HepG2 (cell line): Measurements from ENCODE around the gene ADPGK. TPM values are rescaled to one million over a fixed set of nuclear protein-coding genes. Genes with fewer than 3 reads are reported as not detected.
A peak's percentile ranks its signal among the peaks of the same experiment; 100 is the strongest.

Source experiments
- CEBPB ChIP-seq: IDR thresholded peaks from 2 replicates; pipeline ENCODE4 v1.6.1; 2011; ENCODE audit warnings: low read depth, low read length, improper control_type of control experiment, borderline replicate concordance
- E2F1 ChIP-seq: sonication (generic); formaldehyde crosslinking; IDR thresholded peaks from 2 replicates; pipeline ENCODE4 v1.5.0; 2020; ENCODE audit warnings: missing genetic modification reagents
- FOXP1 ChIP-seq, 2 experiments: fragments of 450-650 bp in 1 of 2; IDR thresholded peaks; 2 replicates each; pipeline ENCODE4 v1.6.1; 2017 to 2018; ENCODE audit warnings: antibody characterized with exemption in 1 of 2
- HNRNPUL1 ChIP-seq: fragments of 200-400 bp; formaldehyde crosslinking; IDR thresholded peaks from 2 replicates; pipeline ENCODE4 v1.6.1; 2017; ENCODE audit warnings: low read depth, mild to moderate bottlenecking, low read length, moderate library complexity
- MED8 ChIP-seq: sonication (generic); formaldehyde crosslinking; IDR thresholded peaks from 2 replicates; pipeline ENCODE4 v1.8.1; 2023; ENCODE audit warnings: mild to moderate bottlenecking, missing genetic modification reagents; ENCODE audit not compliant: insufficient replicate concordance
- NFE2L1 ChIP-seq: sonication (generic); formaldehyde crosslinking; IDR thresholded peaks from 2 replicates; pipeline ENCODE4 v1.4.0; 2020; ENCODE audit warnings: missing genetic modification reagents, mild to moderate bottlenecking, borderline replicate concordance
- NONO ChIP-seq, 2 experiments: fragments of 450-650 bp in 1 of 2; sonication (generic) in 1 of 2; formaldehyde crosslinking in 1 of 2; IDR thresholded peaks in 1 of 2; conservative IDR thresholded peaks in 1 of 2; 2 replicates each; pipeline versions ENCODE4 v1.6.1 to v1.8.0; 2017 to 2022; ENCODE audit warnings: mild to moderate bottlenecking in 1 of 2, missing genetic modification reagents in 1 of 2, moderate library complexity in 1 of 2
- SOX13 ChIP-seq, 3 experiments: fragments of 450-650 bp in 1 of 3; sonication (generic) in 1 of 3; formaldehyde crosslinking in 1 of 3; IDR thresholded peaks in 2 of 3; conservative IDR thresholded peaks in 1 of 3; 2 replicates each; pipeline versions ENCODE4 v1.5.0 to v1.6.1; 2016 to 2020; ENCODE audit warnings: antibody characterized with exemption in 1 of 3, mild to moderate bottlenecking in 1 of 3, missing compliant biosample characterization in 1 of 3, missing genetic modification reagents in 1 of 3, moderate library complexity in 1 of 3
- TBX3 ChIP-seq: fragments of 450-650 bp; IDR thresholded peaks from 2 replicates; pipeline ENCODE4 v1.6.1; 2017; ENCODE audit warnings: antibody characterized with exemption, mild to moderate bottlenecking, inconsistent platforms, borderline replicate concordance
- ZBTB33 ChIP-seq: sonication (generic); formaldehyde crosslinking; IDR thresholded peaks from 2 replicates; pipeline ENCODE4 v1.4.0; 2020; ENCODE audit warnings: missing genetic modification reagents
- ZNF564 ChIP-seq: sonication (generic); formaldehyde crosslinking; IDR thresholded peaks from 2 replicates; pipeline ENCODE4 v1.8.1; 2023; ENCODE audit warnings: mild to moderate bottlenecking, missing genetic modification reagents
- ZNF574 ChIP-seq: sonication (generic); formaldehyde crosslinking; IDR thresholded peaks from 2 replicates; pipeline ENCODE4 v1.4.0; 2020; ENCODE audit warnings: missing genetic modification reagents
- ZSCAN25 ChIP-seq: sonication (generic); formaldehyde crosslinking; IDR thresholded peaks from 2 replicates; pipeline ENCODE4 v1.8.0; 2022; ENCODE audit warnings: mild to moderate bottlenecking, missing genetic modification reagents
- polyA plus RNA-seq, 8 experiments: library from polyadenylated mRNA; depleted of rRNA in 3 of 8; stranded (reverse) in 7 of 8; unstranded in 1 of 8; fragments of >200 nt; fragmentation: Illumina TruSeq in 4 of 8; extraction: Trizol in 4 of 8; gene quantifications; 2 replicates each; pipeline versions ENCODE4 v1.2.1 to v1.2.3, GENCODE V29; 2011 to 2016; ENCODE audit warnings: low read depth in 4 of 8, missing spikeins in 1 of 8, mixed read lengths in 1 of 8; ENCODE audit not compliant: insufficient read depth in 1 of 8
- total RNA-seq, 5 experiments: library from RNA; depleted of rRNA; stranded (reverse); fragments of >200 nt; fragmentation: Illumina TruSeq; extraction: Trizol; gene quantifications; 2 replicates each; pipeline ENCODE4 v1.2.3, GENCODE V29; 2016; ENCODE audit warnings: low read depth in 1 of 5
- TF ChIP-seq, protein P1 (sequence below): IDR thresholded peaks from 2 replicates; pipeline ENCODE4 v1.4.0; 2020; ENCODE audit warnings: mild to moderate bottlenecking, missing genetic modification reagents

ADPGK gene
- total and polyA plus RNA-seq, 2 of the 13 experiments (the other 11 are each of a cell fraction or from before 2014, with no cell fraction given): 61.6 to 67.5 TPM

- no peak for TF ChIP-seq SOX13 (IDR thresholded peaks at IDR 0.05)
- TF ChIP-seq SOX13 (CRISPR knock-in tag; conservative IDR thresholded peaks at IDR 0.05 in 1 of 2, IDR thresholded peaks at IDR 0.05 in 1 of 2): peak in 1 of 2 experiments; percentile 79; a peak in 2 of 4 replicates
- TF ChIP-seq HNRNPUL1: no peak
- no peak for TF ChIP-seq CEBPB
- TF ChIP-seq FOXP1 (IDR thresholded peaks at IDR 0.05): peak; percentile 23; the same call in 1 of the 2 replicates
- peak; percentile 41 for TF ChIP-seq FOXP1 (CRISPR knock-in tag; IDR thresholded peaks at IDR 0.05)
- no peak for TF ChIP-seq NONO (IDR thresholded peaks at IDR 0.05)
- TF ChIP-seq NONO (CRISPR knock-in tag; conservative IDR thresholded peaks at IDR 0.05): no peak
- TF ChIP-seq ZBTB33: no peak
- peak; percentile 25; the same call in 1 of the 2 replicates for TF ChIP-seq TBX3
- no peak for TF ChIP-seq E2F1 (CRISPR knock-in tag)
- TF ChIP-seq ZSCAN25 (CRISPR knock-in tag): no peak
- no peak for TF ChIP-seq MED8 (CRISPR knock-in tag)
- TF ChIP-seq, protein P1, sequence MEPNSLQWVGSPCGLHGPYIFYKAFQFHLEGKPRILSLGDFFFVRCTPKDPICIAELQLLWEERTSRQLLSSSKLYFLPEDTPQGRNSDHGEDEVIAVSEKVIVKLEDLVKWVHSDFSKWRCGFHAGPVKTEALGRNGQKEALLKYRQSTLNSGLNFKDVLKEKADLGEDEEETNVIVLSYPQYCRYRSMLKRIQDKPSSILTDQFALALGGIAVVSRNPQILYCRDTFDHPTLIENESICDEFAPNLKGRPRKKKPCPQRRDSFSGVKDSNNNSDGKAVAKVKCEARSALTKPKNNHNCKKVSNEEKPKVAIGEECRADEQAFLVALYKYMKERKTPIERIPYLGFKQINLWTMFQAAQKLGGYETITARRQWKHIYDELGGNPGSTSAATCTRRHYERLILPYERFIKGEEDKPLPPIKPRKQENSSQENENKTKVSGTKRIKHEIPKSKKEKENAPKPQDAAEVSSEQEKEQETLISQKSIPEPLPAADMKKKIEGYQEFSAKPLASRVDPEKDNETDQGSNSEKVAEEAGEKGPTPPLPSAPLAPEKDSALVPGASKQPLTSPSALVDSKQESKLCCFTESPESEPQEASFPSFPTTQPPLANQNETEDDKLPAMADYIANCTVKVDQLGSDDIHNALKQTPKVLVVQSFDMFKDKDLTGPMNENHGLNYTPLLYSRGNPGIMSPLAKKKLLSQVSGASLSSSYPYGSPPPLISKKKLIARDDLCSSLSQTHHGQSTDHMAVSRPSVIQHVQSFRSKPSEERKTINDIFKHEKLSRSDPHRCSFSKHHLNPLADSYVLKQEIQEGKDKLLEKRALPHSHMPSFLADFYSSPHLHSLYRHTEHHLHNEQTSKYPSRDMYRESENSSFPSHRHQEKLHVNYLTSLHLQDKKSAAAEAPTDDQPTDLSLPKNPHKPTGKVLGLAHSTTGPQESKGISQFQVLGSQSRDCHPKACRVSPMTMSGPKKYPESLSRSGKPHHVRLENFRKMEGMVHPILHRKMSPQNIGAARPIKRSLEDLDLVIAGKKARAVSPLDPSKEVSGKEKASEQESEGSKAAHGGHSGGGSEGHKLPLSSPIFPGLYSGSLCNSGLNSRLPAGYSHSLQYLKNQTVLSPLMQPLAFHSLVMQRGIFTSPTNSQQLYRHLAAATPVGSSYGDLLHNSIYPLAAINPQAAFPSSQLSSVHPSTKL (CRISPR knock-in tag): 0 out of 2 replicates have a peak, but pooled peaks have one; percentile 27
- TF ChIP-seq ZNF574 (CRISPR knock-in tag): no peak
- no peak for TF ChIP-seq ZNF564 (CRISPR knock-in tag)
- TF ChIP-seq NFE2L1 (CRISPR knock-in tag): no peak
These were observed 56.4 kb downstream of the ADPGK start (continued) for GRCh38 chr15:72727154-72727553.
